ENCODE measurements around the gene RETREG3. TPM values are rescaled to one million over a fixed set of nuclear protein-coding genes. Genes with fewer than 3 reads are reported as not detected.

Gene RETREG3
- total and polyA plus RNA-seq, 2 of the 13 experiments (the other 11 are each of a cell fraction or from before 2014, with no cell fraction given) = 47.0 to 55.8 TPM

GRCh38 chr17:42530952-42531454 lies 78.2 kb downstream of the RETREG3 start (continued):
- TF ChIP-seq PCBP1 (IDR thresholded peaks at IDR 0.05; ENCODE audit: borderline replicate concordance, low read depth, low read length) (no peak), SUZ12 (IDR thresholded peaks at IDR 0.05; ENCODE audit: low read depth, low read length) (no peak), ZBTB34 (CRISPR knock-in tag; IDR thresholded peaks at IDR 0.05) (0 out of 2 replicates have a peak, but pooled peaks have one; percentile 39), ZBTB3 (CRISPR knock-in tag; IDR thresholded peaks at IDR 0.05; ENCODE audit: borderline replicate concordance, low read depth) (peak; percentile 97), ZNF205 (CRISPR knock-in tag; IDR thresholded peaks at IDR 0.05) (peak; percentile 93), GABPB1 (CRISPR knock-in tag; IDR thresholded peaks at IDR 0.05) (no peak; the same call in 1 of the 2 replicates), ZNF550 (CRISPR knock-in tag; IDR thresholded peaks at IDR 0.05; ENCODE audit: borderline replicate concordance) (no peak), IKZF1 (IDR thresholded peaks at IDR 0.05) (no peak), ATF4 (CRISPR knock-in tag; IDR thresholded peaks at IDR 0.05) (peak in 1 of 2 experiments; percentile 87; a peak in 2 of 4 replicates), ZNF589 (CRISPR knock-in tag; conservative IDR thresholded peaks at IDR 0.05) (peak; percentile 80; the same call in 1 of the 2 replicates), ZNF430 (CRISPR knock-in tag; IDR thresholded peaks at IDR 0.05) (peak; percentile 96), TOPORS (CRISPR knock-in tag; IDR thresholded peaks at IDR 0.05) (peak; percentile 64; the same call in 1 of the 2 replicates)
- TF ChIP-seq, protein P1, sequence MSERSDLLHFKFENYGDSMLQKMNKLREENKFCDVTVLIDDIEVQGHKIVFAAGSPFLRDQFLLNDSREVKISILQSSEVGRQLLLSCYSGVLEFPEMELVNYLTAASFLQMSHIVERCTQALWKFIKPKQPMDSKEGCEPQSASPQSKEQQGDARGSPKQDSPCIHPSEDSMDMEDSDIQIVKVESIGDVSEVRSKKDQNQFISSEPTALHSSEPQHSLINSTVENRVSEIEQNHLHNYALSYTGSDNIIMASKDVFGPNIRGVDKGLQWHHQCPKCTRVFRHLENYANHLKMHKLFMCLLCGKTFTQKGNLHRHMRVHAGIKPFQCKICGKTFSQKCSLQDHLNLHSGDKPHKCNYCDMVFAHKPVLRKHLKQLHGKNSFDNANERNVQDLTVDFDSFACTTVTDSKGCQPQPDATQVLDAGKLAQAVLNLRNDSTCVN (CRISPR knock-in tag; IDR thresholded peaks at IDR 0.05; ENCODE audit: borderline replicate concordance) = 0 out of 2 replicates have a peak, but pooled peaks have one; percentile 72
- TF ChIP-seq, protein P2, sequence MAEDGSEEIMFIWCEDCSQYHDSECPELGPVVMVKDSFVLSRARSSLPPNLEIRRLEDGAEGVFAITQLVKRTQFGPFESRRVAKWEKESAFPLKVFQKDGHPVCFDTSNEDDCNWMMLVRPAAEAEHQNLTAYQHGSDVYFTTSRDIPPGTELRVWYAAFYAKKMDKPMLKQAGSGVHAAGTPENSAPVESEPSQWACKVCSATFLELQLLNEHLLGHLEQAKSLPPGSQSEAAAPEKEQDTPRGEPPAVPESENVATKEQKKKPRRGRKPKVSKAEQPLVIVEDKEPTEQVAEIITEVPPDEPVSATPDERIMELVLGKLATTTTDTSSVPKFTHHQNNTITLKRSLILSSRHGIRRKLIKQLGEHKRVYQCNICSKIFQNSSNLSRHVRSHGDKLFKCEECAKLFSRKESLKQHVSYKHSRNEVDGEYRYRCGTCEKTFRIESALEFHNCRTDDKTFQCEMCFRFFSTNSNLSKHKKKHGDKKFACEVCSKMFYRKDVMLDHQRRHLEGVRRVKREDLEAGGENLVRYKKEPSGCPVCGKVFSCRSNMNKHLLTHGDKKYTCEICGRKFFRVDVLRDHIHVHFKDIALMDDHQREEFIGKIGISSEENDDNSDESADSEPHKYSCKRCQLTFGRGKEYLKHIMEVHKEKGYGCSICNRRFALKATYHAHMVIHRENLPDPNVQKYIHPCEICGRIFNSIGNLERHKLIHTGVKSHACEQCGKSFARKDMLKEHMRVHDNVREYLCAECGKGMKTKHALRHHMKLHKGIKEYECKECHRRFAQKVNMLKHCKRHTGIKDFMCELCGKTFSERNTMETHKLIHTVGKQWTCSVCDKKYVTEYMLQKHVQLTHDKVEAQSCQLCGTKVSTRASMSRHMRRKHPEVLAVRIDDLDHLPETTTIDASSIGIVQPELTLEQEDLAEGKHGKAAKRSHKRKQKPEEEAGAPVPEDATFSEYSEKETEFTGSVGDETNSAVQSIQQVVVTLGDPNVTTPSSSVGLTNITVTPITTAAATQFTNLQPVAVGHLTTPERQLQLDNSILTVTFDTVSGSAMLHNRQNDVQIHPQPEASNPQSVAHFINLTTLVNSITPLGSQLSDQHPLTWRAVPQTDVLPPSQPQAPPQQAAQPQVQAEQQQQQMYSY (CRISPR knock-in tag; IDR thresholded peaks at IDR 0.05) = no peak
- TF ChIP-seq, protein P3, sequence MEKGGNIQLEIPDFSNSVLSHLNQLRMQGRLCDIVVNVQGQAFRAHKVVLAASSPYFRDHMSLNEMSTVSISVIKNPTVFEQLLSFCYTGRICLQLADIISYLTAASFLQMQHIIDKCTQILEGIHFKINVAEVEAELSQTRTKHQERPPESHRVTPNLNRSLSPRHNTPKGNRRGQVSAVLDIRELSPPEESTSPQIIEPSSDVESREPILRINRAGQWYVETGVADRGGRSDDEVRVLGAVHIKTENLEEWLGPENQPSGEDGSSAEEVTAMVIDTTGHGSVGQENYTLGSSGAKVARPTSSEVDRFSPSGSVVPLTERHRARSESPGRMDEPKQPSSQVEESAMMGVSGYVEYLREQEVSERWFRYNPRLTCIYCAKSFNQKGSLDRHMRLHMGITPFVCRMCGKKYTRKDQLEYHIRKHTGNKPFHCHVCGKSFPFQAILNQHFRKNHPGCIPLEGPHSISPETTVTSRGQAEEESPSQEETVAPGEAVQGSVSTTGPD (CRISPR knock-in tag; IDR thresholded peaks at IDR 0.05) = no peak

Data from HepG2 (cell line).